ENCODE data around the gene PIK3AP1. TPM values are rescaled to one million over a fixed set of nuclear protein-coding genes. Genes with fewer than 3 reads are reported as not detected.

PIK3AP1 gene
- total RNA-seq, 1 experiment from 2014 or later, result 1.7 TPM

GRCh38 chr10:96627292-96627691 is 93.0 kb downstream of the PIK3AP1 start:
- no peaks in the 10 kb centered on the region for H3K79me2 ChIP-seq (ENCODE audit: insufficient read depth, low read length)
- no peak overlapping the region for H2BK20ac ChIP-seq (ENCODE audit: low read depth, low read length, poor library complexity, severe bottlenecking)
- no peak overlapping the region for H3K18ac ChIP-seq (ENCODE audit: insufficient read length, low read depth, low read length)
- no peaks in the 10 kb centered on the region for H3K9me3 ChIP-seq (ENCODE audit: control insufficient read depth, low read depth, low read length)
- H3K23ac ChIP-seq (ENCODE audit: insufficient read length, low read depth, low read length), result no peak overlapping the region
- H3K9ac ChIP-seq (ENCODE audit: extremely low read depth, insufficient read length, low read length), result no peak overlapping the region
- no peak overlapping the region for H3K14ac ChIP-seq (ENCODE audit: insufficient read depth, low read length)
- no peak overlapping the region; a peak in 1 of 7 replicates for H3K27ac Mint-ChIP-seq
- no peak overlapping the region for H2AFZ ChIP-seq (ENCODE audit: low read length)
- H3K4me2 ChIP-seq (ENCODE audit: insufficient read depth, insufficient read length, low read length), result no peak overlapping the region
- H4K5ac ChIP-seq (ENCODE audit: insufficient read length, low read depth, low read length), result no peak overlapping the region
- H3K27me3 Mint-ChIP-seq (ENCODE audit: low read depth), result no peaks in the 10 kb centered on the region
- no peaks in the 10 kb centered on the region for H3K27me3 ChIP-seq (ENCODE audit: insufficient read depth, low read length)
- no peak for TF ChIP-seq CTCF (conservative IDR thresholded peaks at IDR 0.05)
- no peaks in the 10 kb centered on the region for H3K36me3 Mint-ChIP-seq (ENCODE audit: insufficient read depth in 1 of 3, low read depth in 3 of 3)
- H4K91ac ChIP-seq (ENCODE audit: insufficient read length, low read depth, low read length), result no peak overlapping the region
- no peaks in the 10 kb centered on the region for H3K23me2 ChIP-seq (ENCODE audit: insufficient read length, low read depth, low read length, poor library complexity, severe bottlenecking)
- no peaks in the 10 kb centered on the region for H3K79me1 ChIP-seq (ENCODE audit: insufficient read depth, low read depth, low read length, poor library complexity, severe bottlenecking)
- no peak overlapping the region for H3K4ac ChIP-seq (ENCODE audit: low read depth, low read length)
- H3K4me3 Mint-ChIP-seq, result no peak overlapping the region
- H2BK12ac ChIP-seq (ENCODE audit: insufficient read length, low read depth, low read length), result no peak overlapping the region
- no peak overlapping the region for H3K27ac ChIP-seq (ENCODE audit: insufficient read length, low read depth, low read length)
- no peak overlapping the region for H3K56ac ChIP-seq (ENCODE audit: insufficient read length, low read depth, low read length)
- WGBS (ENCODE audit: extremely low coverage, insufficient read length, low lambda C conversion rate), result no CpG with 5 or more reads among the region's 1 CpG
- no peaks in the 10 kb centered on the region for H3K9me3 Mint-ChIP-seq
- H4K8ac ChIP-seq (replicated peaks; ENCODE audit: insufficient read length, low read depth, low read length), result no peak overlapping the region
- H3K4me1 Mint-ChIP-seq, result no peaks in the 10 kb centered on the region
- H2AK5ac ChIP-seq (ENCODE audit: insufficient read length, low read length), result no peak overlapping the region
- H2BK15ac ChIP-seq (ENCODE audit: low read depth, low read length), result no peak overlapping the region
- no peak overlapping the region for H2BK120ac ChIP-seq (ENCODE audit: low read depth, low read length, poor library complexity, severe bottlenecking)
- H3T11ph ChIP-seq (ENCODE audit: low read length), result no peak overlapping the region
- H3K4me1 ChIP-seq (ENCODE audit: insufficient read depth, low read length), result no peaks in the 10 kb centered on the region
- H4K20me1 ChIP-seq (ENCODE audit: control insufficient read depth, insufficient read depth, insufficient read length), result no peaks in the 10 kb centered on the region
- no peak overlapping the region for H2BK5ac ChIP-seq (ENCODE audit: insufficient read length, low read length)
- no peak for DNase-seq

Measured in H9 (cell line).